ENCODE measurements around the gene AK5.
"Not testable (repeated sequence)": the region's sequence is repeated elsewhere in the genome, so short reads cannot be mapped to it uniquely, and the experiment has no call there.

AK5 gene

DNA sequence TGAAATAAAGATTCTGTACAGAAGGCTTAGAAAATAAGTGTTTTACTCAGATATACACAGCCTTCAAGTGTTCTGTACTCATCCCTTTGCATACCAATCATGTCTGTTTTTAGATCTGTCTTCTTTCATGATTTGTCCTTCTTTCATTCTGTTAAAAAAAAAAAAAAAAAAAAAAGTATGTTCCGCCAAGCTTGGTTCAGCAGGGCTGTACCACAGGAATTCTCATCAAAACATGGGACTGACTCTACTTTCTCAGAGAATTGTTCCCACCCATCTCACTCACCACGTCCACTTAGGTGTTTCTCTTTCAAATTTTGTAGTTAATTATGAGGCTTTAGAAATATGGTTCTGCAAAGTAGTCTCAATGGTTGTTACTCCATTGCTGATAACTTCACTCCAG is 119.0 kb downstream of the AK5 start:
- CTCF ChIA-PET: interaction anchor here (1.3 kb wide), 1 partner anchor 132 kb away, joined by 3 read pairs; no protein-coding TSS in a partner anchor
- DNase-seq (ENCODE audit: low read depth, low spot score): no peak
- H3K4me3 ChIP-seq (ENCODE audit: low read depth, low read length): no peak overlapping the region
- TF ChIP-seq, protein P1, sequence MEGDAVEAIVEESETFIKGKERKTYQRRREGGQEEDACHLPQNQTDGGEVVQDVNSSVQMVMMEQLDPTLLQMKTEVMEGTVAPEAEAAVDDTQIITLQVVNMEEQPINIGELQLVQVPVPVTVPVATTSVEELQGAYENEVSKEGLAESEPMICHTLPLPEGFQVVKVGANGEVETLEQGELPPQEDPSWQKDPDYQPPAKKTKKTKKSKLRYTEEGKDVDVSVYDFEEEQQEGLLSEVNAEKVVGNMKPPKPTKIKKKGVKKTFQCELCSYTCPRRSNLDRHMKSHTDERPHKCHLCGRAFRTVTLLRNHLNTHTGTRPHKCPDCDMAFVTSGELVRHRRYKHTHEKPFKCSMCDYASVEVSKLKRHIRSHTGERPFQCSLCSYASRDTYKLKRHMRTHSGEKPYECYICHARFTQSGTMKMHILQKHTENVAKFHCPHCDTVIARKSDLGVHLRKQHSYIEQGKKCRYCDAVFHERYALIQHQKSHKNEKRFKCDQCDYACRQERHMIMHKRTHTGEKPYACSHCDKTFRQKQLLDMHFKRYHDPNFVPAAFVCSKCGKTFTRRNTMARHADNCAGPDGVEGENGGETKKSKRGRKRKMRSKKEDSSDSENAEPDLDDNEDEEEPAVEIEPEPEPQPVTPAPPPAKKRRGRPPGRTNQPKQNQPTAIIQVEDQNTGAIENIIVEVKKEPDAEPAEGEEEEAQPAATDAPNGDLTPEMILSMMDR (IDR thresholded peaks at IDR 0.05; ENCODE audit: insufficient read depth, low read length, missing control alignments): no peak
- POLR2A ChIA-PET: no interaction called here

DNA sequence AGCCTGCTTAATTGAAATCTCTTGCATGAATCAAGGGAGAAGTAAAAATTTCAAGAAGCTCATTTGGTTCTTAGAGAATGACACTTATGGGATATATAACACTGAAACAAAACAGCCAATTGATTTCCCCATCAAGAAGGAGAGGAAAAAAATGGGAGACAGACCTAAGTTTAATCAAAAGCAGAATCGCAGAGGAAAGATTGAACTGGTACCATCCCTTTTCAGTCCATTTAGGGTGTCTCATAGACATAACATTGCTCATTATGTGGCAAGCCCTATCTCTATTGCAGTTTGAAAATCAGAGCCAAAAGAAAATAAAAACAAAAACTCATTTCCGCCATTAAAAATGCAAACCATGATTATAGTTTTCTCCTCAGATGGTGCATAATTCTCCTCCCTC is 119.6 kb downstream of the AK5 start:
- POLR2A ChIA-PET: no interaction called here
- no peak overlapping the region for H3K4me3 ChIP-seq (ENCODE audit: low read depth, low read length)
- DNase-seq (ENCODE audit: low read depth, low spot score): no peak
- CTCF ChIA-PET: interaction anchor here (1.3 kb wide), 1 partner anchor 132 kb away, joined by 3 read pairs; no protein-coding TSS in a partner anchor
- TF ChIP-seq, protein P1 (IDR thresholded peaks at IDR 0.05; ENCODE audit: insufficient read depth, low read length, missing control alignments): no peak

DNA sequence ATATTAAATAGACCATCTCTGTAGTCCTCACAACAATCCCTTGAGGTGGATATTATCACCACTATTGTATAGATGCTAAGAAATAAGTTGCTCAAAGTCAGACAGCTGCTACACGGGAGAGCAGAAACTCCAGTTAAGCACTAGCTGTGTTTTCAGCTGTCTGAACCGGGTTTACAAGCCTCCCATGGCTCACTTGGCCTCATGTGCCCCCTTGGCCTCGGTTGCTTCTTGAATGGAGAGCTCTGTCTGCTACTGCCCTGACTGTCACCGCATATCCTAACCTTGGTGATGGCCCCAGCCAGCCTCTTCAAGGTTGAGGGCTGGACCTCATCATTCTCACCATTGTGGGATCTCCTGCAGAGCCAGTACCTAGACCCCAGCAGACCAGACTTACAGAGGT is 123.4 kb downstream of the AK5 start:
- DNase-seq (ENCODE audit: low read depth, low spot score): no peak
- TF ChIP-seq, protein P1 (IDR thresholded peaks at IDR 0.05; ENCODE audit: insufficient read depth, low read length, missing control alignments): no peak
- CTCF ChIA-PET: no interaction called here
- POLR2A ChIA-PET: no interaction called here
- no peak overlapping the region for H3K4me3 ChIP-seq (ENCODE audit: low read depth, low read length)

DNA sequence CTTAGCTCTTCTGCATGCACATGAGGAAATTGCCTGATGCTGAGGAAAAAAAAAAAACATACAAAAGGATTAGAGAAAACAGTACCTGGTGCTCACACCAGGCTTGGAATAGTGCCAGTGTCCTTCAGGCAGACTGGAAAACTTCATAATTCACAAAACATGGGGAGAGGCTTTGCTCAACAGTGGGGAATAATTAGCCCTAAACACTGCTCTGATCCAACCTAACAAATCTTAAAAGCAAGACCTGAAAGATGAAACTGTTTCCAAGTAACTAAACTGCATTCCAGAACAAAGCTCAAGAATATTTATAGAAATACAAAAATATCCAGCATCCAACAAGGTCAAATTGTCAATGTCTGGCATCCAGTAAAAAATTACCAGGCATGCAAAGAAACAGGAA is 124.8 kb downstream of the AK5 start:
- no peak overlapping the region for H3K4me3 ChIP-seq (ENCODE audit: low read depth, low read length)
- ChIA-PET POLR2A (no interaction called here), CTCF (no interaction called here)
- TF ChIP-seq, protein P1 (IDR thresholded peaks at IDR 0.05; ENCODE audit: insufficient read depth, low read length, missing control alignments): no peak
- DNase-seq (ENCODE audit: low read depth, low spot score): no peak

DNA sequence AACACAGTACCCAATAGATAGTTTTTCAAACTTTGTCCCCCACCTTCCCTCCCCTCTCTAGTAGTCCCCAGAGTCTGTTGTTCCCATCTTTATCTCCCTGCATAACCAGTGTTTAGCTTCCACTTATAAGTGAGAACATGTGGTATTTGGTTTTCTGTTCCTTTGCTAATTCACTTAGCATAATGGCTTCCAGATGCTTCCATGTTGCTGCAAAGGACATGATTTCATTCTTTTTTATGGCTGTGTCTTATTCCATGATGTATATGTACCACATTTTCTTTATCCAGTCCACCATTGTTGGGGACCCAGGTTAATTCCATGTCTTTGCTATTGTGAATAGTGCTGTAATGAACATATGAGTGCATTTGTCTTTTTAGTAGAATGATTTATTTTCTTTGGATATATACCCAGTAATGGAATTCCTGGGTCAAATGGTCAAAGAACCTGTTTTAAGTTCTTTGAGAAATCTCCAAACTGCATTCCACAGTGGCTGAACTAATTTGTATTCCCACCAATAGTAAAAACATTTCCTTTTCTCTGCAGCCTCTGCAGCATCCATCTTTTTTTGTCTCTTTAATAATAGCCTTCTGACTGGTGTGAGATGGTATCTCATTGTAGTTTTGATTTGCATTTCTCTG is 126.0 kb downstream of the AK5 start:
- TF ChIP-seq, protein P1 (IDR thresholded peaks at IDR 0.05; ENCODE audit: insufficient read depth, low read length, missing control alignments): no peak
- ChIA-PET POLR2A (no interaction called here), CTCF (no interaction called here)
- no peak for DNase-seq (ENCODE audit: low read depth, low spot score)
- H3K4me3 ChIP-seq (ENCODE audit: low read depth, low read length): no peak overlapping the region

DNA sequence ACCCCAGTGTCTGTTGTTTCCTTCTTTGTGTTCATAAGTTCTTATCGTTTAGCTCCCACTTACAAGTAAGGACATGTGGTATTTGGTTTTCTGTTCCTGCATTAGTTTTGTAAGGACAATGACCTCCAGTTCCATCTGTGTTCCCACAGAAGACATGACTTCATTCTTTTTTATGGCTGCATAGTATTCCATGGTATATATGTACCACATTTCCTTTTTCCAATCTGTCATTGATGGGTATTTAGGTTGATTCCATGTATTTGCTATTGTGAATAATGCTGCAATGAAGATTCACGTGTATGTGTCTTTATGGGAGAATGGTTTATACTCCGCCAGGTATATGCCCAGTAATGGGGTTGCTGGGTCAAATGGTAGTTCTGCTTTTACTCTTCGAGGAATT is 127.1 kb downstream of the AK5 start:
- POLR2A ChIA-PET; DNase-seq (ENCODE audit: low read depth, low spot score); CTCF ChIA-PET; H3K4me3 ChIP-seq (ENCODE audit: low read depth, low read length): not testable (repeated sequence)
